Calu3 (cell line): Measurements from ENCODE around the gene KSR2. TPM values are rescaled to one million over a fixed set of nuclear protein-coding genes. Genes with fewer than 3 reads are reported as not detected.
A peak's percentile ranks its signal among the peaks of the same experiment; 100 is the strongest.

Source experiments
- BruUV-seq: library from RNA; stranded (reverse); fragments of 400-500 nt; replicated peaks from 2 replicates; lab custom pipeline; 2021; lab: Mats Ljungman, UMichigan
- CTCF ChIA-PET: fragments of 300-600 bp; sonication (Branson Sonifier 250); formaldehyde crosslinking; loops from one replicate; lab custom pipeline; 2022; ENCODE audit warnings: antibody characterized with exemption; lab: Charles Lee
- DNase-seq: peaks from one replicate; pipeline ENCODE4 v3.0.0; 2022
- H3K27ac Mint-ChIP-seq: one replicate; pipeline ENCODE4 v1.8.0; 2022; ENCODE audit warnings: mixed read lengths; ENCODE audit not compliant: unreplicated experiment
- H3K27me3 Mint-ChIP-seq: one replicate; pipeline ENCODE4 v1.8.0; 2022; ENCODE audit warnings: mixed read lengths; ENCODE audit not compliant: unreplicated experiment
- H3K36me3 Mint-ChIP-seq: one replicate; pipeline ENCODE4 v1.8.0; 2022; ENCODE audit warnings: mild to moderate bottlenecking, moderate library complexity, mixed read lengths; ENCODE audit not compliant: insufficient read depth, unreplicated experiment
- H3K4me1 Mint-ChIP-seq: one replicate; pipeline ENCODE4 v1.8.0; 2022; ENCODE audit warnings: mild to moderate bottlenecking, low read depth, mixed read lengths; ENCODE audit not compliant: unreplicated experiment
- H3K4me3 Mint-ChIP-seq: one replicate; pipeline ENCODE4 v1.8.0; 2022; ENCODE audit warnings: mild to moderate bottlenecking, low read depth, moderate library complexity, mixed read lengths; ENCODE audit not compliant: unreplicated experiment
- H3K9me3 Mint-ChIP-seq: one replicate; pipeline ENCODE4 v1.8.0; 2022; ENCODE audit warnings: low read depth, mixed read lengths; ENCODE audit not compliant: unreplicated experiment
- intact Hi-C: fragments of 100-400 bp; cut with micrococcal nuclease; formaldehyde crosslinking; loops from one replicate; pipeline ENCODE4 v1.10.0; 2022; ENCODE audit not compliant: unreplicated experiment
- total RNA-seq: library from RNA; stranded (reverse); gene quantifications from 2 replicates; pipeline ENCODE4 v1.2.3, GENCODE V29; 2022
- TF ChIP-seq, protein P1 (sequence below): fragments of 200-600 bp; IDR thresholded peaks from one replicate; pipeline ENCODE4 v1.8.0; 2022; ENCODE audit warnings: antibody characterized with exemption; ENCODE audit not compliant: unreplicated experiment

The KSR2 gene
- total RNA-seq, 1 experiment from 2014 or later: 1.9 TPM

DNA sequence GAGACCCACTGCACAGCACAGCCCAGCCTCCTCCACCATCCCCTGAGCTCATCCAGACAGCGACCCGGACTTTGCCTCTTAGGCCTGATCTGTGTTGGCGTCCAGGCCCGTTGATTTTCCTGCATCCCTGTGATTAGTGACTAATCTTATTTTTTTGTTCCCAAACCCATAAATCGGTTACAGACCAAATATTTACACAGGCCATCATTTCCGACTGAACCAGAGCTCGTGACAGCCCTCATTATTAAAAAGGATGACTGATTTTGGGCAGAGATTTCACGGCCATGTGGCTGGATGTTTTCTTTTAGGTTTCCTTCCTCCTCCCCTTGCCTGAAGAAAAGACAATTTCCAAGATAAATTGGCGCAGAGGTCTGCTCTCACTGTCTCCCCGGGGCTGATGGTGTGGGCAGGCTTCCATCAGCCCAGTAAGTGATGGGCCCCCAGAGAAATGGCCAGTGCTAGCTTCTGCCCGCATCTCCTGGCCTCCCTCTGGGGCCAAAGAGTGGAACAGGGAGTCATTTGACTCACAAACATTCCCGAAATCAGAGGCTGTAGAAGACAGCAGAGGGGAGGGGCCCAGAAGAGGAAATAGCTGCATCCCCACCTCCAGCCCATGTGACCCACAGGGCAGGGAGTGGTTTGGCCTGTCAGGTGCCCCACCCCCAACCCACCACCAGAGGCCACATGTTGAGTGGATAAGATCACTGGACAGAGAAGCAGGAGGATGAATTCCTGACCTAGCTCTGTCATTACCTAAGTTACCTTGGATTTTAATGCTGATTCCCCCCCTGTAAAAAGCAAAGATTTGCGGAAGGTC is 283.5 kb downstream of the KSR2 start:
- Mint-ChIP-seq H3K27me3 (peaks cover 20% of the 10 kb centered on the region), H3K27ac (no peak overlapping the region), H3K36me3 (no peaks in the 10 kb centered on the region), H3K9me3 (no peaks in the 10 kb centered on the region), H3K4me3 (no peak overlapping the region), H3K4me1 (peaks cover 8% of the 10 kb centered on the region)
- TF ChIP-seq, protein P1, sequence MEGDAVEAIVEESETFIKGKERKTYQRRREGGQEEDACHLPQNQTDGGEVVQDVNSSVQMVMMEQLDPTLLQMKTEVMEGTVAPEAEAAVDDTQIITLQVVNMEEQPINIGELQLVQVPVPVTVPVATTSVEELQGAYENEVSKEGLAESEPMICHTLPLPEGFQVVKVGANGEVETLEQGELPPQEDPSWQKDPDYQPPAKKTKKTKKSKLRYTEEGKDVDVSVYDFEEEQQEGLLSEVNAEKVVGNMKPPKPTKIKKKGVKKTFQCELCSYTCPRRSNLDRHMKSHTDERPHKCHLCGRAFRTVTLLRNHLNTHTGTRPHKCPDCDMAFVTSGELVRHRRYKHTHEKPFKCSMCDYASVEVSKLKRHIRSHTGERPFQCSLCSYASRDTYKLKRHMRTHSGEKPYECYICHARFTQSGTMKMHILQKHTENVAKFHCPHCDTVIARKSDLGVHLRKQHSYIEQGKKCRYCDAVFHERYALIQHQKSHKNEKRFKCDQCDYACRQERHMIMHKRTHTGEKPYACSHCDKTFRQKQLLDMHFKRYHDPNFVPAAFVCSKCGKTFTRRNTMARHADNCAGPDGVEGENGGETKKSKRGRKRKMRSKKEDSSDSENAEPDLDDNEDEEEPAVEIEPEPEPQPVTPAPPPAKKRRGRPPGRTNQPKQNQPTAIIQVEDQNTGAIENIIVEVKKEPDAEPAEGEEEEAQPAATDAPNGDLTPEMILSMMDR: no peak
- CTCF ChIA-PET: interaction anchor here (1.1 kb wide), 3 partner anchors 20 to 465 kb away, joined by 3 to 9 read pairs (median 3); no protein-coding TSS in a partner anchor
- DNase-seq: peak; percentile 75
- intact Hi-C loops: no loop called here
- no TSS peak for BruUV-seq

DNA sequence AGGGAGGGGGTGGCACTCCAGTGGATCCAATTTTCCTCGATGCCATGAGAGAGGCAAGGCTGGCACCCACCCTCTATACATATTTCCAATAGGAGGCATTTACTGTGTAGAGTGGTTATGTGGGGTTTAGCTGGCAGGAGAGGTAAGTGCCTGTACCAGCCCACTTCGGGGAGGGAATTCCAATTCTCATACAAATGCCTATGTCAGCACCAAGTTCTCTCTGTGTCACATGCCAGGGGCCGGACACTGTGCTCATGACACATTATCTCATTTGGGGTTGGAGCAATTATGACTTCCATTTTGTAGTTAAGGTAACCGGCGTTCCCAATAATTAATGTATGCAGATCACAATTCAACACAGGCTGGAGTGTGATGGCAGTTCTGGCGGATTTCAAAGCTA is 284.3 kb downstream of the KSR2 start:
- Mint-ChIP-seq H3K27me3 (peaks cover 26% of the 10 kb centered on the region), H3K36me3 (no peaks in the 10 kb centered on the region), H3K4me1 (peaks cover 8% of the 10 kb centered on the region), H3K4me3 (no peak overlapping the region), H3K27ac (no peak overlapping the region), H3K9me3 (no peaks in the 10 kb centered on the region)
- TF ChIP-seq, protein P1: no peak
- BruUV-seq: no TSS peak
- CTCF ChIA-PET: no interaction called here
- no peak for DNase-seq
- intact Hi-C loops: no loop called here

DNA sequence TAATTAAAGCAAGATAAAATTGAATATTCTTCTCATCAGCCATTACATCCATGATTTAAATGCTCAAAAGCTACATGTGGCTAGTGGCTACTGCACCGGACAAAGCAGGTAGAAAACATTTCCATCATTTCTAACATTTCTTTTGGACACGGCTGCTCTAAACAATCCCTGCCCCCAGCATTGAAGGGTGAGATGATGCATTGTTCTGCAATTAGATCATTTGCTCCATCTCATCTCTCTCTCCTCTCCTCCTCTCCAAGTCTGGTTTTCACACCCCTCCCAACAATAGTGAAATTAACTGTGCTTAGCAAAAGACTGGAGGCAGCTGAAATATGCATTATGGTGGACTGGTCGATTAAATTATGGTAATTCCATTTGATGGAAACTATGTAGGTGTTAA is 288.5 kb downstream of the KSR2 start:
- peaks cover 40% of the 10 kb centered on the region for H3K27me3 Mint-ChIP-seq
- BruUV-seq: no TSS peak
- no peak overlapping the region for H3K27ac Mint-ChIP-seq
- no peak overlapping the region for H3K4me3 Mint-ChIP-seq
- intact Hi-C loops: no loop called here
- CTCF ChIA-PET: interaction anchor here (0.7 kb wide), 1 partner anchor 254 kb away, joined by 3 read pairs; no protein-coding TSS in a partner anchor
- H3K9me3 Mint-ChIP-seq: no peaks in the 10 kb centered on the region
- no peak for DNase-seq
- peaks cover 6% of the 10 kb centered on the region for H3K4me1 Mint-ChIP-seq
- TF ChIP-seq, protein P1: no peak
- H3K36me3 Mint-ChIP-seq: no peaks in the 10 kb centered on the region

DNA sequence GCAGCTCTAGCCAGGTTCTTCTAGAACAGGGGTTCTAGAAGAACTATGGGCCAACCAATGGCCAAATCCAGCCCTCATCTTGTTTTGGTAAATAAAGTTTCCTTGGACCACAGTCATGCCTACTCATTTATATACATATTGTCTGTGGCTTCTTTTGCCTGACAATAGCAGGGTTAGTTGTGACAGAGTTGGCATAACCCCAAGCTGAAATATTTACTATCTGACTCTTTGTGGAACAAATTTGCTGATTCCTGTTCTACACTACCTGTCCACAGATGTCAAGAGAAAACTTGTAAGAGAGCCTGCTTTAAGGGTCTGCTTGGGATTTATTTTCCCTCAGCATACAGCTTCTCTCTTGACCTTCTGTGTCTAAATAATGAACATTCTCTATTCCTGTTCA is 289.0 kb downstream of the KSR2 start:
- peaks cover 46% of the 10 kb centered on the region for H3K27me3 Mint-ChIP-seq
- no peak overlapping the region for H3K27ac Mint-ChIP-seq
- intact Hi-C loops: no loop called here
- DNase-seq: no peak
- TF ChIP-seq, protein P1: no peak
- CTCF ChIA-PET: no interaction called here
- no peaks in the 10 kb centered on the region for H3K9me3 Mint-ChIP-seq
- H3K4me3 Mint-ChIP-seq: no peak overlapping the region
- H3K4me1 Mint-ChIP-seq: peaks cover under 1% of the 10 kb centered on the region
- no TSS peak for BruUV-seq
- H3K36me3 Mint-ChIP-seq: no peaks in the 10 kb centered on the region
